NCI-H1436 (cell line): ENCODE measurements around the gene PPP6C.
"Not testable (repeated sequence)": the region's sequence is repeated elsewhere in the genome, so short reads cannot be mapped to it uniquely, and the experiment has no call there.

Source experiments
- DNase-seq: peaks from one replicate; lab custom pipeline; 2025; lab: John Stamatoyannopoulos, UW

Gene PPP6C

GRCh38 chr9:125189361-125190289 is at the start of gene PPP6C:
PPP6C (minus strand) TSS chr9:125189803; CDS start chr9:125189718, 85 bp downstream.
- DNase-seq, result peak; percentile 93

- no peak for DNase-seq
Observed at GRCh38 chr9:125238915-125239446, 49.4 kb upstream of the PPP6C start.

- no peak for DNase-seq
Observed at GRCh38 chr9:125238127-125238914, 48.7 kb upstream of the PPP6C start.

- not testable (repeated sequence) for DNase-seq
Observed at GRCh38 chr9:125236520-125237159, 47.0 kb upstream of the PPP6C start.

GRCh38 chr9:125235804-125236519 is 46.4 kb upstream of the PPP6C start:
- no peak for DNase-seq

GRCh38 chr9:125234099-125234498 is 44.5 kb upstream of the PPP6C start:
- not testable (repeated sequence) for DNase-seq

- DNase-seq, result no peak
Observed at GRCh38 chr9:125233678-125234077, 44.1 kb upstream of the PPP6C start.

GRCh38 chr9:125227761-125228160 is 38.2 kb upstream of the PPP6C start:
- no peak for DNase-seq

- not testable (repeated sequence) for DNase-seq
Observed at GRCh38 chr9:125224858-125225257, 35.3 kb upstream of the PPP6C start.

- no peak for DNase-seq
Observed at GRCh38 chr9:125218621-125219020, 29.0 kb upstream of the PPP6C start.

- no peak for DNase-seq
Observed at GRCh38 chr9:125214186-125214585, 24.6 kb upstream of the PPP6C start.

- no peak for DNase-seq
Observed at GRCh38 chr9:125204477-125204876, 14.9 kb upstream of the PPP6C start.

GRCh38 chr9:125202846-125203618 is 13.4 kb upstream of the PPP6C start:
- no peak for DNase-seq

- peak; percentile 89 for DNase-seq
Observed at GRCh38 chr9:125200216-125201047, 10.8 kb upstream of the PPP6C start, which contains the start of gene RABEPK. RABEPK (plus strand) TSS chr9:125200542; CDS start chr9:125203014, 2,472 bp downstream.

- not testable (repeated sequence) for DNase-seq
Observed at GRCh38 chr9:125195591-125195990, 6.0 kb upstream of the PPP6C start.

- not testable (repeated sequence) for DNase-seq
Observed at GRCh38 chr9:125194466-125194865, 4.9 kb upstream of the PPP6C start.

GRCh38 chr9:125190361-125190801 is 778 bp upstream of the PPP6C start:
- no peak for DNase-seq

- DNase-seq, result no peak
Observed at GRCh38 chr9:125189011-125189360, 617 bp downstream of the PPP6C start.

- no peak for DNase-seq
Observed at GRCh38 chr9:125183561-125183960, 6.0 kb downstream of the PPP6C start.

- DNase-seq, result no peak
Observed at GRCh38 chr9:125183054-125183453, 6.5 kb downstream of the PPP6C start.
